Measurements from ENCODE around the gene PTPRS. TPM values are rescaled to one million over a fixed set of nuclear protein-coding genes. Genes with fewer than 3 reads are reported as not detected.

PTPRS gene
- total and polyA plus RNA-seq, 2 of the 13 experiments (the other 11 are each of a cell fraction or from before 2014, with no cell fraction given): 32.7 to 43.9 TPM

DNA sequence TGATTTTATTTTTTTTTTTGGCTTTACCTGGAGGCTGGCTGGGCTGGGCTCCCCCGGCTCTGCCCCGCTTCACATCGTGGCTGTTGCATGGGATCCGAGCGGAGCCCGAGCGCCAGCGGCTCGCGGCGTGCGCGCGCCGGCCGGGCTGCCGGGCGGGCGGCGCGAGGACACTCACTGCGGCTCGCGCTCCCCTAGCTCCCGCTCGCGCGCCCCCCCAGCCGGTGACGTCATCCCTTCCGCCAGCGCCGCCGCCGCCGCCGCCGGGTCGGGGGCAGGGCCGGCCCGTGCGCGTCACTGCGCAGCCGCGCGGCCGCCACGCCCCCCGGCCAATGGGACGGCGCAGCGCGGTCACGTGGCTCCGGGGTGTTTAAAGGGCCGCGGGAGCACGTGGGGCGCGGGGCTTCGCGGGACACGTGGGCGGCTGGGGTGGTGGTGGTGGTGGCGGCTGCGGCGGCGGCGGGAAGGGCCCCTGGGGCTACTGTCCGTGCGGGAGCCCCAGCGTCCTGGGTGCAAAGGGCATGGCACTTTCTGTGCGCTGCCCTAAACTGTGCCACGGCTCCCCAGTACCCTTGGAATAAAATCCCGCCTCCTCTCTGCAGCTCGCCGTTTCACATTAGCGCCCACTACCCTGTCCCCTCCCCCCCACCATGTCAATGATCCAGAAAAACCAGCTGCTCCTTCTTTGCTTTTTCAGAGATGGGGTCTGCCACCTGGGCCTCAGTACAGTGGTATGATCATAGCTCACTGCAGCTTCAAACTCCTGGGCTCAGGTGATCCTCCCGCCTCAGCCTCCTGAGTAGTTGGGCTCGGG, at the start of gene PTPRS (continued):
- TF ChIP-seq, protein P1, sequence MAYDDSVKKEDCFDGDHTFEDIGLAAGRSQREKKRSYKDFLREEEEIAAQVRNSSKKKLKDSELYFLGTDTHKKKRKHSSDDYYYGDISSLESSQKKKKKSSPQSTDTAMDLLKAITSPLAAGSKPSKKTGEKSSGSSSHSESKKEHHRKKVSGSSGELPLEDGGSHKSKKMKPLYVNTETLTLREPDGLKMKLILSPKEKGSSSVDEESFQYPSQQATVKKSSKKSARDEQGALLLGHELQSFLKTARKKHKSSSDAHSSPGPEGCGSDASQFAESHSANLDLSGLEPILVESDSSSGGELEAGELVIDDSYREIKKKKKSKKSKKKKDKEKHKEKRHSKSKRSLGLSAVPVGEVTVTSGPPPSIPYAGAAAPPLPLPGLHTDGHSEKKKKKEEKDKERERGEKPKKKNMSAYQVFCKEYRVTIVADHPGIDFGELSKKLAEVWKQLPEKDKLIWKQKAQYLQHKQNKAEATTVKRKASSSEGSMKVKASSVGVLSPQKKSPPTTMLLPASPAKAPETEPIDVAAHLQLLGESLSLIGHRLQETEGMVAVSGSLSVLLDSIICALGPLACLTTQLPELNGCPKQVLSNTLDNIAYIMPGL (CRISPR knock-in tag; IDR thresholded peaks at IDR 0.05; ENCODE audit: borderline replicate concordance in 1 of 2, low read depth in 1 of 2): peak; percentile 60 to 62; a peak in 3 of 4 replicates
- TF ChIP-seq, protein P2, sequence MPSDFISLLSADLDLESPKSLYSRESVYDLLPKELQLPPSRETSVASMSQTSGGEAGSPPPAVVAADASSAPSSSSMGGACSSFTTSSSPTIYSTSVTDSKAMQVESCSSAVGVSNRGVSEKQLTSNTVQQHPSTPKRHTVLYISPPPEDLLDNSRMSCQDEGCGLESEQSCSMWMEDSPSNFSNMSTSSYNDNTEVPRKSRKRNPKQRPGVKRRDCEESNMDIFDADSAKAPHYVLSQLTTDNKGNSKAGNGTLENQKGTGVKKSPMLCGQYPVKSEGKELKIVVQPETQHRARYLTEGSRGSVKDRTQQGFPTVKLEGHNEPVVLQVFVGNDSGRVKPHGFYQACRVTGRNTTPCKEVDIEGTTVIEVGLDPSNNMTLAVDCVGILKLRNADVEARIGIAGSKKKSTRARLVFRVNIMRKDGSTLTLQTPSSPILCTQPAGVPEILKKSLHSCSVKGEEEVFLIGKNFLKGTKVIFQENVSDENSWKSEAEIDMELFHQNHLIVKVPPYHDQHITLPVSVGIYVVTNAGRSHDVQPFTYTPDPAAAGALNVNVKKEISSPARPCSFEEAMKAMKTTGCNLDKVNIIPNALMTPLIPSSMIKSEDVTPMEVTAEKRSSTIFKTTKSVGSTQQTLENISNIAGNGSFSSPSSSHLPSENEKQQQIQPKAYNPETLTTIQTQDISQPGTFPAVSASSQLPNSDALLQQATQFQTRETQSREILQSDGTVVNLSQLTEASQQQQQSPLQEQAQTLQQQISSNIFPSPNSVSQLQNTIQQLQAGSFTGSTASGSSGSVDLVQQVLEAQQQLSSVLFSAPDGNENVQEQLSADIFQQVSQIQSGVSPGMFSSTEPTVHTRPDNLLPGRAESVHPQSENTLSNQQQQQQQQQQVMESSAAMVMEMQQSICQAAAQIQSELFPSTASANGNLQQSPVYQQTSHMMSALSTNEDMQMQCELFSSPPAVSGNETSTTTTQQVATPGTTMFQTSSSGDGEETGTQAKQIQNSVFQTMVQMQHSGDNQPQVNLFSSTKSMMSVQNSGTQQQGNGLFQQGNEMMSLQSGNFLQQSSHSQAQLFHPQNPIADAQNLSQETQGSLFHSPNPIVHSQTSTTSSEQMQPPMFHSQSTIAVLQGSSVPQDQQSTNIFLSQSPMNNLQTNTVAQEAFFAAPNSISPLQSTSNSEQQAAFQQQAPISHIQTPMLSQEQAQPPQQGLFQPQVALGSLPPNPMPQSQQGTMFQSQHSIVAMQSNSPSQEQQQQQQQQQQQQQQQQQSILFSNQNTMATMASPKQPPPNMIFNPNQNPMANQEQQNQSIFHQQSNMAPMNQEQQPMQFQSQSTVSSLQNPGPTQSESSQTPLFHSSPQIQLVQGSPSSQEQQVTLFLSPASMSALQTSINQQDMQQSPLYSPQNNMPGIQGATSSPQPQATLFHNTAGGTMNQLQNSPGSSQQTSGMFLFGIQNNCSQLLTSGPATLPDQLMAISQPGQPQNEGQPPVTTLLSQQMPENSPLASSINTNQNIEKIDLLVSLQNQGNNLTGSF (CRISPR knock-in tag; IDR thresholded peaks at IDR 0.05): peak; percentile 99
- TF ChIP-seq, protein P3, sequence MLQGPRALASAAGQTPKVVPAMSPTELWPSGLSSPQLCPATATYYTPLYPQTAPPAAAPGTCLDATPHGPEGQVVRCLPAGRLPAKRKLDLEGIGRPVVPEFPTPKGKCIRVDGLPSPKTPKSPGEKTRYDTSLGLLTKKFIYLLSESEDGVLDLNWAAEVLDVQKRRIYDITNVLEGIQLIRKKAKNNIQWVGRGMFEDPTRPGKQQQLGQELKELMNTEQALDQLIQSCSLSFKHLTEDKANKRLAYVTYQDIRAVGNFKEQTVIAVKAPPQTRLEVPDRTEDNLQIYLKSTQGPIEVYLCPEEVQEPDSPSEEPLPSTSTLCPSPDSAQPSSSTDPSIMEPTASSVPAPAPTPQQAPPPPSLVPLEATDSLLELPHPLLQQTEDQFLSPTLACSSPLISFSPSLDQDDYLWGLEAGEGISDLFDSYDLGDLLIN (CRISPR knock-in tag; IDR thresholded peaks at IDR 0.05; ENCODE audit: borderline replicate concordance): peak; percentile 59; the same call in 1 of the 2 replicates
- peak; percentile 99 for TF ChIP-seq ZSCAN21 (CRISPR knock-in tag; IDR thresholded peaks at IDR 0.05; ENCODE audit: borderline replicate concordance)
- peak; percentile 63; the same call in 1 of the 2 replicates for TF ChIP-seq ZNF335 (CRISPR knock-in tag; IDR thresholded peaks at IDR 0.05)
- TF ChIP-seq, protein P4, sequence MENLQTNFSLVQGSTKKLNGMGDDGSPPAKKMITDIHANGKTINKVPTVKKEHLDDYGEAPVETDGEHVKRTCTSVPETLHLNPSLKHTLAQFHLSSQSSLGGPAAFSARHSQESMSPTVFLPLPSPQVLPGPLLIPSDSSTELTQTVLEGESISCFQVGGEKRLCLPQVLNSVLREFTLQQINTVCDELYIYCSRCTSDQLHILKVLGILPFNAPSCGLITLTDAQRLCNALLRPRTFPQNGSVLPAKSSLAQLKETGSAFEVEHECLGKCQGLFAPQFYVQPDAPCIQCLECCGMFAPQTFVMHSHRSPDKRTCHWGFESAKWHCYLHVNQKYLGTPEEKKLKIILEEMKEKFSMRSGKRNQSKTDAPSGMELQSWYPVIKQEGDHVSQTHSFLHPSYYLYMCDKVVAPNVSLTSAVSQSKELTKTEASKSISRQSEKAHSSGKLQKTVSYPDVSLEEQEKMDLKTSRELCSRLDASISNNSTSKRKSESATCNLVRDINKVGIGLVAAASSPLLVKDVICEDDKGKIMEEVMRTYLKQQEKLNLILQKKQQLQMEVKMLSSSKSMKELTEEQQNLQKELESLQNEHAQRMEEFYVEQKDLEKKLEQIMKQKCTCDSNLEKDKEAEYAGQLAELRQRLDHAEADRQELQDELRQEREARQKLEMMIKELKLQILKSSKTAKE (CRISPR knock-in tag; IDR thresholded peaks at IDR 0.05; ENCODE audit: borderline replicate concordance): peak; percentile 74; the same call in 1 of the 2 replicates
- TF ChIP-seq ZNF30 (CRISPR knock-in tag; IDR thresholded peaks at IDR 0.05): peak; percentile 99
- peak; percentile 79 for TF ChIP-seq KDM2A (CRISPR knock-in tag; IDR thresholded peaks at IDR 0.05; ENCODE audit: borderline replicate concordance, low read depth)
- TF ChIP-seq, protein P5, sequence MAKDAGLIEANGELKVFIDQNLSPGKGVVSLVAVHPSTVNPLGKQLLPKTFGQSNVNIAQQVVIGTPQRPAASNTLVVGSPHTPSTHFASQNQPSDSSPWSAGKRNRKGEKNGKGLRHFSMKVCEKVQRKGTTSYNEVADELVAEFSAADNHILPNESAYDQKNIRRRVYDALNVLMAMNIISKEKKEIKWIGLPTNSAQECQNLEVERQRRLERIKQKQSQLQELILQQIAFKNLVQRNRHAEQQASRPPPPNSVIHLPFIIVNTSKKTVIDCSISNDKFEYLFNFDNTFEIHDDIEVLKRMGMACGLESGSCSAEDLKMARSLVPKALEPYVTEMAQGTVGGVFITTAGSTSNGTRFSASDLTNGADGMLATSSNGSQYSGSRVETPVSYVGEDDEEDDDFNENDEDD (CRISPR knock-in tag; IDR thresholded peaks at IDR 0.05; ENCODE audit: borderline replicate concordance): peak; percentile 99
- no peak for TF ChIP-seq ASH2L (IDR thresholded peaks at IDR 0.05; ENCODE audit: insufficient read length, low read depth, low read length)
- TF ChIP-seq, protein P6, sequence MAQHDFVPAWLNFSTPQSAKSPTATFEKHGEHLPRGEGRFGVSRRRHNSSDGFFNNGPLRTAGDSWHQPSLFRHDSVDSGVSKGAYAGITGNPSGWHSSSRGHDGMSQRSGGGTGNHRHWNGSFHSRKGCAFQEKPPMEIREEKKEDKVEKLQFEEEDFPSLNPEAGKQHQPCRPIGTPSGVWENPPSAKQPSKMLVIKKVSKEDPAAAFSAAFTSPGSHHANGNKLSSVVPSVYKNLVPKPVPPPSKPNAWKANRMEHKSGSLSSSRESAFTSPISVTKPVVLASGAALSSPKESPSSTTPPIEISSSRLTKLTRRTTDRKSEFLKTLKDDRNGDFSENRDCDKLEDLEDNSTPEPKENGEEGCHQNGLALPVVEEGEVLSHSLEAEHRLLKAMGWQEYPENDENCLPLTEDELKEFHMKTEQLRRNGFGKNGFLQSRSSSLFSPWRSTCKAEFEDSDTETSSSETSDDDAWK (CRISPR knock-in tag; IDR thresholded peaks at IDR 0.05): no peak
- peak; percentile 87 for TF ChIP-seq MED8 (CRISPR knock-in tag; IDR thresholded peaks at IDR 0.05; ENCODE audit: insufficient replicate concordance)
- 0 out of 2 replicates have a peak, but pooled peaks have one; percentile 86 for TF ChIP-seq CC2D1A (CRISPR knock-in tag; IDR thresholded peaks at IDR 0.05)

Data from HepG2 (cell line).